ELF-1 (cell line): ENCODE results near the gene TFDP2.
"Not testable (repeated sequence)": the region's sequence is repeated elsewhere in the genome, so short reads cannot be mapped to it uniquely, and the experiment has no call there.

ENCODE experiments used
- DNase-seq: peaks from one replicate; pipeline ENCODE4 v3.0.0-alpha.2; 2016; ENCODE audit warnings: low read depth, low spot score

TFDP2 gene

DNA sequence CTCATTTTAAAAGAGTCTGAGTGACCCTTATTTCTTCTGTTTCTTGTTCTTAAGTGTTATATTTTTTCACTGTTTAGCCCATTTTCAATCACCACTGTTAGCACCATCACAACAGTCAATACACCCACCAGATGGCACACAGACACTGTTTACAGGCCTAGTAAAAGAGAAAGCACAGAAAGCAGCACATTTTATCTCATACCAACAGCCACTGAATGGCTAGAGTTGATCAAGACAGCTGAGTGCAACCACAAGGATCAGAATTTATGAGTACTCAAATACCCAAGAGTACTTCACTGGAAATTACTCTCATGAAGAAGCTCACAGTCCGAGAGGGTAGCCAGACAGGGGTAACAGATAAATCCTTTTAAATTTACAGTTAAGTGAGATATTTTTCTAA, 127.0 kb downstream of the TFDP2 start:
- DNase-seq, result no peak

DNA sequence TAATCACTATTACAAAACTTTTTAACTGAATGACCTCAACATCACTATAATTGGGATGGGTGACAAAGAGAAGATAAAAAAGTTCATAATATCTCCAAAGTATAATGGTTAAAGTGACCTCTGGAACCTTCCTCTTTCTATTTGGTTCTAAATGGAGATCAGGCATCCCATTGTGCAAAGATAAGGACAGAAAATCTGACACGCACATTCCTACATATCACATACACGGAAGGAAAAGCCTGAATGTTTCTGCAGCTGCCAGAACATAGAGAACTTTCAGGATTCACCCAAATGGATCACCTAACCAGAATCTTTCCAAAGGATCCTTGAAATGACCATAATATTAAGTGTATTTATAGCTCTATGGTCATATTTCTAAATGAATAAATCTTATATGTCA, 128.2 kb downstream of the TFDP2 start:
- no peak for DNase-seq

- DNase-seq, result no peak
Observed at GRCh38 chr3:142019794-142020320, 129.5 kb downstream of the TFDP2 start.

DNA sequence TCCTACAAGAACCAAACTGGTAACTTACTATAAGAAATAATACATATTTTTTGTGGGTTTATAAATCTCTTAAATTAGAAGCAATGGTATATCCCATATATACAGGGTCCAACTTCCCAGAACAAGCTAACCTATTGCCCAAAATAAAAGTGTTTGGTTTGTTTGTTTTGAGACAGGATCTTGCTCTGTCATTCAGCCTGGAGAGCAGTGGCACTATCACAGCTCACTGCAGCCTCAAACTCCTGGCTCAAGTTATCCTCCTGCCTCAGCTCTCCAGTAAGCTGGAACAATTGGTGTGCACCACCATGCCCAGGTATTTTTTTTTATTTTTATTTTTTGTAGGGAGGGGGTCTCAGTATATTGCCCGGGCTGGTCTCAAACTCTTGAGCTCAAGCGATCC, 135.4 kb downstream of the TFDP2 start:
- no peak for DNase-seq

DNA sequence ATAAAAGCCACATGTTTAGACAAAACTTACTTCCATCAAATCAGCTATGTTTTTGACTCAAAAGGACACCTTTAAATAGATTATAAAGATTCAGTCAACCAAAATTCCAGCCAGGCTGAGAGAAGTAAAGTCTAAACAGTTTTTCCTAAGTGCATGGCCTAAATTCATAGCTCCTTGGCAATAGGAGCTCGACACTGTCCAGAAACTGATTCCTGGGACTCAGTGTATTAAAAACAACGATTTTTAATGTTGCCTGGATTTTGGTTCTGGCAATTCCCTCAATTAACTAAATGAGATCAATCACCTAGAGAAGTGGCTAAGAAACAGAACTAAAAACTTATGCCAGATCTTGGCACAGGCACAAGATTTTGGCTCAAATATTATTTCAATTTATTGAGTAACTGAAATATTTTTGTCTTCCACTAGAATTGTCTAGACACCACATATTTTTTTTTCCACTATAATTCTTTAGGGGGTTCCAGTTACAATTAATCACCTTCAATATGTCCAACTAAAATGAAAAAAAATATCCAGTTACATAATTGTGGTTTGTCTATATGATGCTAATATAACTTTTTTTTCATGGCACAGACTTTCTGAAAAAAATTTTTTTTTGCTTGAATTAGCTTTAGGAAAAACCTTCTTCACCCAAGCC, 135.9 kb downstream of the TFDP2 start:
- no peak for DNase-seq

- DNase-seq, result no peak
Observed at GRCh38 chr3:142009029-142009428, 140.3 kb downstream of the TFDP2 start.

GRCh38 chr3:142007710-142008399, 141.5 kb downstream of the TFDP2 start:
- no peak for DNase-seq

DNA sequence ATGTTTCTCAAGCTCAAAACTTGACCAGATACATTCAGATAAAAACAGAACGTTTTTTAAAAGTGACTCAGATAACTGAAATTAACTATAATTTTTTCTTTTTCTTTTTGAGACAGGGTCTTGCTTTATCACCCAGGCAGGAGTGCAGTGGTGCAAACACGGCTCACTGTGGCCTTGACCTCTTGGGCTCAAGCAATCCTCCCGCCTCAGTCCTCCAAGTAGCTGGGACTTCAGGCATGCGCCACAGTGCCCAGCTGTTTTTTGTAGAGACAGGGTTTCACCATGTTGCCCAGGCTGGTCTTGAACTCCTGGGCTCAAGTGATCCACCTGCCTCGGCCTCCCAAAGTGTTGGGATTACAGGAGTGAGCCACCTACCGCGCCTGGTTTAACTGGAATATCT, 144.4 kb downstream of the TFDP2 start:
- not testable (repeated sequence) for DNase-seq

DNA sequence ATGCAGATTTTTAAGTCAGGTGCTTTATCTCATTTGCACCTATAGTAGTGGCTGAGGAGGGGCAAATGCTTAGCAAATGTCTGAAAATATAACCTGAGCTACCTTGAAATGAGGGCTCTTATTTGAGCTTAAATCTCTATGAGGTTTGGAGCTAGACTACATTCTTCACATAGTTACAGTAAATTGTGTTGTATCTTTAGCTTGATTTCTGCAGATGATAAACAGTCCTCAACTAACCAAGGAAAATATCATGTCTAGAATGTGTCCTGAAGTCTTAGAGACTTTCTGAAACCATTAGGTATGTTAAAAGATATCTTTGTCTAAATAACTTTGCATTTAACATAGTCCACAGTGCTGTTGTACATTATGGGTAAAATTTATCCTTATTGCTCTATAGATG, 145.3 kb downstream of the TFDP2 start:
- DNase-seq, result no peak

DNA sequence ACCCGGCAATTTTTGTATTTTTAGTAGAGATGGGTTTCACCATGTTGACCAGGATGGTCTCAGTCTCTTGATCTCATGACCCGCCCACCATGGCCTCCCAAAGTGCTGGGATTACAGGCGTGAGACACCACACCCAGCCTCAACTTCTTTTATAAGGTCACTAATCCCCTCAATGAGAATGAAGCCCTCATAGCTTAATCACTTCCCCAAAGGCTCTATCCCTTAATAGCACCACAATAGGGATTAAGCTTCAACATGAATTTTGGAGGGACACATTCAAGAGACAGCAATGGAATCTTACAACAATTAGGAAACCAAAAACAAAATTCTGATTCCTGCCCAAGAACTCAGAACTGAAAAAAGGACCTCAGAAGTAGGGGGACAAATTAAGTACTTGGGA, 146.1 kb downstream of the TFDP2 start:
- DNase-seq, result no peak

DNA sequence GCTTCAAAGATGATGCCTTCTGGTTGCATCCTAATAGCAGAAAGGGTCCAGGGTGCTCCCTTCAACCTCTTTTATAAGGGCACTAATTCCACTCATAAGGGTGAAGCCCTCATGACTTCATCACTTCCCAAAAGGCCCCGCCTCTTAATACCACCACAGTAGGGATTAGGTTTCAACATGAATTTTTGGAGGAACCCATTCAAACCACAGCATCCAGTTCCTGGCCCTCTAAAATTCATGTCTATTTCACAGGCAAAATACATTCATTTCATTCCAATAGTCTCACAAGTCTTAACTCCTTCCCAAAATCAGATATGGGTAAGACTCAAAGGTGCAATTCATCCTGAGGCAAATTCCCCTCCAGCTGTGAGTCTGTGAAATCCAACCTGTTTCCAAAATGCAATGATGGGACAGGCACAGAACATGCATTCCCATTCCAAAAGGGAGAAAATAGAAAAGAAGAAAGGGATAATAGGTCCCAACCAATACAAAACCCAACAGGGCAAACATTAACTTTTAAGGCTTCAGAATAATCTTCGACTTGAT, 148.9 kb downstream of the TFDP2 start:
- DNase-seq, result no peak

DNA sequence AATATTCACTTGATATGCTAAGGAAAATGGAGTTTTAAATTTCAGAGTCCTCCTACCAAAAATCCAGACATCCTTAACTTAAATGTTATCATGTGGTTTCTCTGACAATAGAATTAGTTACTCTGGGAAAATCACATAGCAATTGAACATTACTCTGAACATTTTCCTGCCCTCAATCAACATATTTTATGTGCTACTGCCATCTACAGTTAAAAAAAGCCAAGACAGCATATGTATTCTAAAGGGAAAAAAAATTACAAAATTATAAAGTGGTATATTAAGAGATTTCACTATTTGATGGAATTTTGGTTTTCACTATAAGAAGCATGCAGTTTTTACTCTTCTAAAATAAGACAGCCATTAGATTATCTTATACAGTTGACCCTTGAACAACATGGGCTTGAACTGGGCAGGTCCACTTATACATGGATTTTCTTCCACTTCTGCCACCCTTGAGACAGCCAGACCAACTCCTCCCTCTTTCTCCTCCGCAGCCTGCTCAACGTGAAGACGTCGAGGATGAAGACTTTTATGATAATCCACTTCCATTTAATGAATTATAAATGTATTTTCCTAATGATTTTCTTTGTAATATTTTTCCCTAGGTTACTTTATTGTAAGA, 150.6 kb downstream of the TFDP2 start:
- no peak for DNase-seq

DNA sequence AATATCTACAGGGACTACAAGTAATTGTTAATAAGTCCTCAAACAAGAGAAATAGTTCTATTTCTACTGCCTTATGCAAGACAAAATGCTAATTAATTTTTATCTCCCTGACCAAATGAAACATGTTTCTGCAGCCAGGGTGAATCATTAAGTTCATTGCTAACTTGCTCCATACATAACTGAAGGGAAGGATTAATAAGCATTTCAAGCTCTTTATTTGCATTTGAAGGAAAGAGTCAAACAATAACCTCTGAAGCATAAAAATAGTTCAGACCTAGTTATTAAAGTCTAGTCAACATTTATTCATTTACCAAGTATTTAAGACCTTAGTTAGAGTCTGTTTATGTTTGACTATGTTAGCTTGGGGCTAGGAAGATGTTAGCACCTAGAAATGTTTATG, 152.9 kb downstream of the TFDP2 start:
- DNase-seq, result no peak

DNA sequence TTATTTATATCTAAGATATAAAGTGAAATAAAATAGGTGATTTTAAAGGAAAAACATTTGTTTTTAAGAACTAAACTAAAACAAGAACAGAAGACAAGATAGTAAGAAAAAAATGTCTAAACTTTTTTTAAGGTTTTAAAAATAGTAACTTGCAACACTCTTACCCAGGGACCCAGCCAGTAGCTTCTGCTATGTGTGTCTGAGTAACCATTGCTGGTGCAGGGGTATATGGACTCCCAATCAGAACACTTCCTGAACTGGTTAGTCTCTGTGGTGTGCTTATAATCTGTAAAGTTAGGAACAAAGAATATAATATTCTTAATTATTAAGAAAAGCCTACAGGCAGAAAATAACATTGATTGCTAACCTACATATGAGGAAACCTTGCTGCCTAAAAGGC, 154.5 kb downstream of the TFDP2 start:
- no peak for DNase-seq

DNA sequence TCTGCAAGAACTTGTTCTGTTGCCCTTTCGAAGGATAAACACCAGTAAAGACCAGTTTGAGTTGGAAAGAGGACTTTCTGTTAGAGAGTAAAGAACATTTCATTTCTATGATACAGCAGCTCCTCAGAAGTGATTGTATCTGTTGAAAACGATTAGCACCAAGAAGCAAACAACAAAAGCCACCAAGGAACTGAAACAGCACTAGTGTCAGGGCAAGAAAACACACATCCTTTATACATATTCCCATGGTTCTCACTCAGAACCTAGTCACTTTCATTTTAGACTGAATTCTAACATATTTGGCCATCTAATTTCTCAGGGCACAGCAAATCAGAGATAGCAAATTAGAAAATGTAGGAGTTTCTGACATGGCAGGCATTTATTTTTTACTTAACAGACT, 156.8 kb downstream of the TFDP2 start:
- no peak for DNase-seq

DNA sequence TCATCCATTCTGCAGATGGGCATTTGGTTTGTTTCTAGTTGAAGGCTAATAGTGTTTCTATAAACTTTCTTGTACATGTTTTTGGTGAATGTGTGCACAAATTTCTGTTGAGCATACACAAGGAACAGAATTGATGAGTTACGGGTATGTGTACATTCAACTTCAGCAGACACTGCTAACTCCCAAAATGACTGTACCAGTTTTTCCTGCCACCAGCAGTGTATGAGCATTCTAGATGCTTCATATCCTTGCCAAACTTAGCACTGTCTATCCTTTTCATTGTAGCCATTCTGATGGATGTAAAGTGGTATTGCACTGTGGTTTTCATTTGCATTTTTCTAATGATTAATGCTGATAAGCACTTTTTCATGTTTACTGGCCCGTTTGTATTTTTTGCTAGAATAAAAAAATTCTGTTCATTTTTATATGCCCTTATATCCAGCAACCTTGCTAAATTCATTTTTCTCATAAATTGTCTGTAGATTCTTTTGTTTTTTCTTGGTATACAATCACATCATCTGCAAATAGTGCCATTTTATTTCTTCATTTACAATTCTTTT, 162.7 kb downstream of the TFDP2 start:
- no peak for DNase-seq

GRCh38 chr3:141981084-141981483, 168.3 kb downstream of the TFDP2 start:
- no peak for DNase-seq

DNA sequence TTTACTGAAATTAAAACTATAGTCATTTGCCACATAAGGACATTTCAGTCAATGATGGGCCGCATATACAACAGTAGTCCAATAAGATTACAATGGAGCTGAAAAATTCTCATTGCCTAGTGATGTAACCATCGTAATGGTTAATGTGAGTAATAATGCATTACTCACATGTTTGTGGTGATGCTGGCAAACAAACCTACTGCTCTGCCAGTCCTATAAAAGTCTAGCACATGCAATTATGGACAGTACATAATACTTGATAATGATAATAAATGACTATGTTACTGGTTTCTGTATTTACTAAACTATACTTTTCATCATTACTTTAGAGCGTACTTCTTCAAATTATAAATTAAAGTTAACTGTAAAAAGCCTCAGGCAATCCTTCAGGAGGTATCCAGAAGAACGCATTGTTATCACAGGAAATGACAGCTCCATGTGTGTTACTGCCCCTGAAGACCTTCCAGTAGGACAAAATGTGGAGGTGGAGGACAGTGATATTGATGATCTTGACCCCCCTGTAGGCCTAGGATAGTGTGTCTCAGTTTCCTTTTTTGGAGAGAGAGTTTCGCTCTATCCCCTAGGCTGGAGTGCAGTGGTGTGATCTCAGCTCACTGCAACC, 170.2 kb downstream of the TFDP2 start:
- DNase-seq, result no peak

GRCh38 chr3:141974777-141975176, 174.6 kb downstream of the TFDP2 start:
- not testable (repeated sequence) for DNase-seq

DNA sequence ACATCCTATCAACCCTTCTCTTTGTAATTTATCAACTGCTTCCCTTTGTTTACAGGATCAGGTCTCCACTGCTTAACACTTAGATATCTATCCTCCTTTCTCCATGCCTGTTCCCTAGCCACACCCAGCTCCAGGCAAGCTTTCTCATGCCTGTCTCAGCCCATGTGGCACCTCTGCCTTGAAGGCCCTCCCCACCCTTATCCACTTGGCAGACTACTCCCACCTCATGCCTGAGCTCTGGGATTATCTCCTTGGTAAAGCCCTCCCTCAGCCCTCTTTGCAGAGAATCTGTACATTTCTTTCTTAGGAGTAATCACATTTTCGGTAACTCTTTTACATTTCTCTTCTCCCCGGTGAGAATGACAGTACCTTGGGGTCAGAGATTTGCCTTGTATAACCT, 176.9 kb downstream of the TFDP2 start:
- no peak for DNase-seq

DNA sequence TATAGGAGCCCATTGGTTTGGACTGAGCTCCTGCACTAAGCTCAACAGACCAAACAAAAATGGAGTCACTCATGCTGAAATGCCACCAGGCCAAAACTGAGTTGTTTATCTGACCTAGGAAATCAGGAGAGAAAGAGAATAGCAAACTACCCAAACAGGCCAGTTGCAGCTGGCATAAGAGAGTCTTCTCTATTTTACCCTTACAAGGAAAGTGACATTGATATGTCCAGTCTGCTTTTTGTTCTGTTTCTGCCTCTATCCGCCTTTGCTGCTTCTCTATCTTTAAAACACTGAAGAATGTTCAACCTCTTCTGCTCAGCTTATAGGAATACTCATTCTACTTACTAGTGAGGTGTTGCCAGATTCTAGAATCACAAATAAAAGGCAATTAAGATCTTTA, 177.8 kb downstream of the TFDP2 start:
- DNase-seq, result no peak

- DNase-seq, result no peak
Observed at GRCh38 chr3:141969711-141970110, 179.6 kb downstream of the TFDP2 start.
